IMR-90 (cell line): Measurements from ENCODE around the gene CDH12. TPM values are rescaled to one million over a fixed set of nuclear protein-coding genes. Genes with fewer than 3 reads are reported as not detected.

Source experiments
- ATAC-seq: fragments of 200-7000 bp; cut with Tn5 transposase; 2 replicates; pipeline ENCODE4 v1.9.1; 2020; ENCODE audit warnings: low read depth, mild to moderate bottlenecking, moderate library complexity
- BruUV-seq: library from RNA; stranded (reverse); fragments of 400-500 nt; replicated peaks from 2 replicates; lab custom pipeline; 2021; lab: Mats Ljungman, UMichigan
- CTCF ChIA-PET: fragments of 300-600 bp; formaldehyde crosslinking; extraction: SDS; loops from one replicate; lab custom pipeline; 2021; ENCODE audit warnings: antibody characterized with exemption; lab: Yijun Ruan, JAX
- POLR2A ChIA-PET: fragments of 300-600 bp; sonication (Branson Sonifier 250); formaldehyde crosslinking; loops from one replicate; lab custom pipeline; 2022; ENCODE audit warnings: antibody characterized with exemption; ENCODE audit not compliant: unreplicated experiment; lab: Charles Lee
- DNase-seq: peaks from one replicate; pipeline ENCODE4 v3.0.0; 2013
- H2AFZ ChIP-seq: replicated peaks from 2 replicates; pipeline ENCODE3; 2013; ENCODE audit warnings: low read length, mild to moderate bottlenecking; ENCODE audit not compliant: poor library complexity
- H2AK5ac ChIP-seq: 2 replicates; pipeline ENCODE4 v1.6.1; 2013; ENCODE audit warnings: low read depth, low read length, inconsistent platforms
- H2AK9ac ChIP-seq: replicated peaks from 2 replicates; pipeline ENCODE3; 2013; ENCODE audit warnings: mild to moderate bottlenecking, low read depth, low read length, moderate library complexity; ENCODE audit not compliant: poor library complexity
- H2BK120ac ChIP-seq: 2 replicates; pipeline ENCODE4 v1.6.1; 2013; ENCODE audit warnings: low read depth, low read length, inconsistent platforms
- H2BK15ac ChIP-seq: 3 replicates; pipeline ENCODE4 v1.6.1; 2013; ENCODE audit warnings: low read depth, low read length, inconsistent platforms
- H2BK20ac ChIP-seq: 2 replicates; pipeline ENCODE4 v1.6.1; 2013; ENCODE audit warnings: low read depth, mild to moderate bottlenecking, inconsistent platforms, low read length, moderate library complexity
- H2BK5ac ChIP-seq: 2 replicates; pipeline ENCODE4 v1.6.1; 2013; ENCODE audit warnings: mild to moderate bottlenecking, low read depth, low read length, inconsistent platforms; ENCODE audit not compliant: poor library complexity, severe bottlenecking
- H3K14ac ChIP-seq: replicated peaks from 2 replicates; pipeline ENCODE4 v1.6.1; 2013; ENCODE audit warnings: low read depth, low read length, inconsistent platforms
- H3K18ac ChIP-seq: 2 replicates; pipeline ENCODE4 v1.6.1; 2013; ENCODE audit warnings: low read depth, low read length, control low read depth
- H3K23ac ChIP-seq: 2 replicates; pipeline ENCODE4 v1.6.1; 2013; ENCODE audit warnings: low read depth, low read length, inconsistent platforms
- H3K27ac ChIP-seq: 2 replicates; pipeline ENCODE4 v1.5.1; 2013; ENCODE audit warnings: mild to moderate bottlenecking, control low read depth, low read length; ENCODE audit not compliant: insufficient read depth
- H3K27me3 ChIP-seq: 2 replicates; pipeline ENCODE4 v1.6.1; 2013; ENCODE audit warnings: low read length; ENCODE audit not compliant: control insufficient read depth, insufficient read depth
- H3K36me3 ChIP-seq: 2 replicates; pipeline ENCODE4 v1.6.1; 2013; ENCODE audit warnings: low read length, mixed read lengths; ENCODE audit not compliant: control insufficient read depth, insufficient read depth
- H3K4ac ChIP-seq: 2 replicates; pipeline ENCODE4 v1.6.1; 2013; ENCODE audit warnings: low read depth, low read length, inconsistent platforms
- H3K4me1 ChIP-seq: 2 replicates; pipeline ENCODE4 v1.6.1; 2013; ENCODE audit warnings: low read length, mixed read lengths; ENCODE audit not compliant: control insufficient read depth, insufficient read depth
- H3K4me2 ChIP-seq: 2 replicates; pipeline ENCODE4 v1.6.1; 2013; ENCODE audit warnings: low read depth, mild to moderate bottlenecking, control low read depth, low read length, moderate library complexity
- H3K4me3 ChIP-seq: 2 replicates; pipeline ENCODE4 v1.5.1; 2013; ENCODE audit warnings: low read depth, mild to moderate bottlenecking, control low read depth, low read length, moderate library complexity; ENCODE audit not compliant: insufficient read depth
- H3K56ac ChIP-seq: 2 replicates; pipeline ENCODE4 v1.6.1; 2013; ENCODE audit warnings: low read length, inconsistent platforms; ENCODE audit not compliant: insufficient read depth; ENCODE audit errors: extremely low read depth
- H3K79me1 ChIP-seq, 2 experiments: 2 replicates each; pipeline ENCODE4 v1.6.1; 2013; ENCODE audit warnings: low read length in 2 of 2, inconsistent platforms in 1 of 2, low read depth in 1 of 2
- H3K9ac ChIP-seq: 2 replicates; pipeline ENCODE4 v1.6.1; 2013; ENCODE audit warnings: low read depth, low read length, control low read depth
- H3K9me1 ChIP-seq: 2 replicates; pipeline ENCODE4 v1.6.1; 2013; ENCODE audit warnings: low read length, inconsistent platforms; ENCODE audit not compliant: insufficient read depth
- H3K9me3 ChIP-seq: 2 replicates; pipeline ENCODE4 v1.6.1; 2013; ENCODE audit warnings: low read length; ENCODE audit not compliant: control insufficient read depth, insufficient read depth
- H4K20me1 ChIP-seq: 2 replicates; pipeline ENCODE4 v1.6.1; 2013; ENCODE audit warnings: low read length, inconsistent platforms; ENCODE audit not compliant: insufficient read depth
- H4K5ac ChIP-seq: 2 replicates; pipeline ENCODE4 v1.6.1; 2013; ENCODE audit warnings: mild to moderate bottlenecking, low read depth, low read length, control low read depth
- H4K8ac ChIP-seq, 2 experiments: 2 replicates each; pipeline ENCODE4 v1.6.1; 2013; ENCODE audit warnings: low read depth in 2 of 2, low read length in 2 of 2, control low read depth in 1 of 2, inconsistent platforms in 1 of 2
- H4K91ac ChIP-seq: 2 replicates; pipeline ENCODE4 v1.6.1; 2013; ENCODE audit warnings: low read depth, low read length, inconsistent platforms; ENCODE audit not compliant: insufficient read depth
- BHLHE40 ChIP-seq: fragments of 150-350 bp; IDR thresholded peaks from 2 replicates; pipeline ENCODE4 v1.6.1; 2016; ENCODE audit warnings: mild to moderate bottlenecking, low read depth, low read length
- WGBS, 2 experiments: methylation state at CpG; one replicate each; pipeline versions ENCODE4 v1.1.5 to v1.1.7; 2013; ENCODE audit warnings: missing lambda C conversion rate in 2 of 2; ENCODE audit not compliant: insufficient read length in 1 of 2; ENCODE audit errors: extremely low coverage in 2 of 2; 5-methylcytosine and 5-hydroxymethylcytosine counted together
- dilution Hi-C: fragments of 300-500 bp; cut with HindIII; formaldehyde crosslinking; loops from one replicate; pipeline ENCODE4 v1.14.3; 2018; ENCODE audit warnings: low sequenced_read_pairs; ENCODE audit not compliant: unreplicated experiment
- in situ Hi-C: fragments of 300-500 bp; cut with MboI; formaldehyde crosslinking; loops from 3 replicates; pipeline ENCODE4 v1.14.3; 2019; ENCODE audit warnings: low sequenced_read_pairs, inconsistent platforms, mixed read lengths
- intact Hi-C: fragments of 100-400 bp; cut with micrococcal nuclease; formaldehyde crosslinking; loops from 2 replicates; pipeline ENCODE4 v1.10.0; 2022
- polyA plus RNA-seq, 3 experiments: library from polyadenylated mRNA; depleted of rRNA; stranded (reverse); fragments of >200 nt; gene quantifications; 2 replicates each; pipeline ENCODE4 v1.2.3, GENCODE V29; 2012; ENCODE audit warnings: low replicate concordance in 1 of 3
- total RNA-seq: library from RNA; depleted of rRNA; stranded (reverse); fragments of >200 nt; gene quantifications from 2 replicates; pipeline ENCODE4 v1.2.3, GENCODE V29; 2012

CDH12 gene
- total and polyA plus RNA-seq, 2 of the 4 experiments (the other 2 are of a cell fraction), result not detected

DNA sequence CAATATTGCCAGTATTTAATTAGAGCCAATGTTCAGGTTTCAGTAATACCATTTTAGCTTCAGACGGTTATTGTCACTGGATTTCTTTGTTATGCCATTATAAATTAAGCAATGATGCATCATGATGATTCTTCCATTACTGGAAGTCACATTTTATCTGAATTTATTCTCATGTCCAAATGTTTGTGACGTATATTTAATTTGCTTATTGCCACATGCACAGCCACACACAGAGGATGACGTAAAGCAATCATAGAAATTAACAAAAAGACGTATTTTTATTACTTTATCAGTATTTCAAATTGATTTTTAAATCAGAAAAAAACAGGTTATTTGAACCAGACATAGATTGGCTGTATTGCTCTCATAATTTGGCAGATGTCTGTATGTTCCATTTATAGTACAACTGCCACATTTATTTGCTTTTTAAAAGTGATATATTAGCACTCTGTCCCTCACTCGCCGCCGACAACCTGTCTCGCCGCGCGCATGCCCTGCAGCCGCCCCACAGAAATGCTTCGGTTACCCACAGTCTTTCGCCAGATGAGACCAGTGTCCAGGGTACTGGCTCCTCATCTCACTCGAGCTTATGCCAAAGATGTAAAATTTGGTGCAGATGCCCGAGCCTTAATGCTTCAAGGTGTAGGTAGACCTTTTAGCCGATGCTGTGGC is 970.9 kb downstream of the CDH12 start:
- H2BK20ac ChIP-seq, result no peak overlapping the region
- dilution Hi-C loops, result no loop called here
- no peaks in the 10 kb centered on the region for H3K4me1 ChIP-seq
- H3K14ac ChIP-seq, result no peak overlapping the region
- DNase-seq, result no peak
- no peak overlapping the region for H4K8ac ChIP-seq
- BruUV-seq, result no TSS peak
- no peak overlapping the region for H2BK120ac ChIP-seq
- no peaks in the 10 kb centered on the region for H3K9me1 ChIP-seq
- H3K9me3 ChIP-seq, result no peaks in the 10 kb centered on the region
- H4K5ac ChIP-seq, result no peak overlapping the region
- no peak overlapping the region for H4K91ac ChIP-seq
- H2AK5ac ChIP-seq, result no peak overlapping the region
- no peaks in the 10 kb centered on the region for H3K79me1 ChIP-seq
- in situ Hi-C loops, result no loop called here
- ChIA-PET POLR2A (no interaction called here), CTCF (no interaction called here)
- H4K20me1 ChIP-seq, result no peaks in the 10 kb centered on the region
- no peaks in the 10 kb centered on the region for H3K27me3 ChIP-seq
- H2BK5ac ChIP-seq, result no peak overlapping the region
- H3K18ac ChIP-seq, result no peak overlapping the region
- H3K36me3 ChIP-seq, result no peaks in the 10 kb centered on the region
- no peak overlapping the region for H3K27ac ChIP-seq
- no peak overlapping the region for H3K9ac ChIP-seq
- no peak overlapping the region for H3K23ac ChIP-seq
- 60% methylated on average over 1 of the region's 17 CpGs; no CpG with 5 or more reads in 1 of the 2 experiments for WGBS, 2 experiments
- no peak overlapping the region for H3K4me3 ChIP-seq
- no peak overlapping the region for H3K4ac ChIP-seq
- no peak overlapping the region for H3K4me2 ChIP-seq
- no peak overlapping the region for H3K56ac ChIP-seq
- H2AK9ac ChIP-seq, result no peak overlapping the region
- TF ChIP-seq BHLHE40, result no peak
- no peak for ATAC-seq
- intact Hi-C loops, result no loop called here
- no peak overlapping the region for H2BK15ac ChIP-seq
- no peak overlapping the region for H2AFZ ChIP-seq
